GM12878 (cell line): ENCODE results near the gene RILPL2. TPM values are rescaled to one million over a fixed set of nuclear protein-coding genes. Genes with fewer than 3 reads are reported as not detected.
"Not testable (repeated sequence)": the region's sequence is repeated elsewhere in the genome, so short reads cannot be mapped to it uniquely, and the experiment has no call there.

Source experiments
- ATAC-seq: fragments of 200-7000 bp; cut with Tn5 transposase; 3 replicates; pipeline ENCODE4 v1.9.1; 2020; ENCODE audit warnings: mild to moderate bottlenecking, moderate library complexity
- BruUV-seq: library from RNA; stranded (reverse); fragments of 400-500 nt; replicated peaks from 2 replicates; lab custom pipeline; 2021; lab: Mats Ljungman, UMichigan
- CTCF ChIA-PET: fragments of 300-600 bp; sonication (Branson Sonifier 250); formaldehyde crosslinking; extraction: SDS; loops from one replicate; lab custom pipeline; 2021; ENCODE audit warnings: inconsistent platforms; lab: Yijun Ruan, JAX
- POLR2A ChIA-PET: fragments of 350-600 bp; formaldehyde crosslinking; extraction: SDS; loops from one replicate; lab custom pipeline; 2021; ENCODE audit warnings: inconsistent platforms; lab: Charles Lee
- RAD21 ChIA-PET: fragments of 300-600 bp; sonication (Branson Sonifier 250); formaldehyde crosslinking; loops from one replicate; lab custom pipeline; 2023; ENCODE audit warnings: antibody characterized with exemption; ENCODE audit not compliant: unreplicated experiment; lab: Charles Lee
- SMC1A ChIA-PET: fragments of 300-600 bp; sonication (Branson Sonifier 250); formaldehyde crosslinking; loops from one replicate; lab custom pipeline; 2023; ENCODE audit not compliant: unreplicated experiment, uncharacterized antibody; lab: Charles Lee
- DNase-seq: peaks from one replicate; pipeline ENCODE4 v3.0.0-alpha.2; 2011; ENCODE audit warnings: low read depth, low spot score
- FAIRE-seq: peaks from 3 replicates; lab custom pipeline; 2011; peaks lifted over from hg19 to GRCh38; lab: Jason Lieb, UNC
- H2AFZ ChIP-seq: 2 replicates; pipeline ENCODE4 v1.6.0; 2011; ENCODE audit warnings: low read depth, low read length, control low read depth; ENCODE audit not compliant: control insufficient read depth
- H3K27ac ChIP-seq: 2 replicates; pipeline ENCODE4 v1.5.1; 2011; ENCODE audit warnings: control low read depth; ENCODE audit not compliant: control insufficient read depth, insufficient read depth
- H3K27me3 ChIP-seq, 2 experiments: replicated peaks in 1 of 2; 2 replicates each; pipeline versions ENCODE4 v1.6.0 to v1.6.1; 2011; ENCODE audit warnings: low read length in 1 of 2; ENCODE audit not compliant: control insufficient read depth in 2 of 2, insufficient read depth in 2 of 2
- H3K36me3 ChIP-seq, 2 experiments: 2 replicates each; pipeline ENCODE4 v1.5.1; 2011; ENCODE audit warnings: low read length in 1 of 2; ENCODE audit not compliant: control insufficient read depth in 2 of 2, insufficient read depth in 2 of 2
- H3K4me1 ChIP-seq: 2 replicates; pipeline ENCODE4 v1.6.1; 2011; ENCODE audit warnings: mild to moderate bottlenecking, low read length, moderate library complexity, mixed read lengths; ENCODE audit not compliant: control insufficient read depth, insufficient read depth
- H3K4me2 ChIP-seq: 2 replicates; pipeline ENCODE4 v1.6.0; 2011; ENCODE audit warnings: control low read depth; ENCODE audit not compliant: control insufficient read depth, insufficient read depth
- H3K4me3 ChIP-seq: fragments of 200-600 bp; sonication (generic); 2 replicates; pipeline ENCODE4 v1.5.1; 2016
- H3K79me2 ChIP-seq: 2 replicates; pipeline ENCODE4 v1.6.0; 2011; ENCODE audit warnings: low read length; ENCODE audit not compliant: control insufficient read depth, insufficient read depth
- H3K9ac ChIP-seq: 2 replicates; pipeline ENCODE4 v1.8.0; 2011; ENCODE audit warnings: low read length, control low read depth, mixed read lengths; ENCODE audit not compliant: control insufficient read depth, insufficient read depth
- H3K9me3 ChIP-seq: replicated peaks from 3 replicates; pipeline ENCODE4 v1.5.1; 2011; ENCODE audit warnings: mild to moderate bottlenecking, low read length; ENCODE audit not compliant: control insufficient read depth, insufficient read depth
- H4K20me1 ChIP-seq: 2 replicates; pipeline ENCODE4 v1.6.0; 2011; ENCODE audit not compliant: control insufficient read depth, insufficient read depth
- BHLHE40 ChIP-seq, 2 experiments: fragments of 450-650 bp in 1 of 2; IDR thresholded peaks; 2 replicates each; pipeline ENCODE4 v1.6.1; 2011 to 2017; ENCODE audit warnings: low read depth in 2 of 2, borderline replicate concordance in 1 of 2, improper control_type of control experiment in 1 of 2, low read length in 1 of 2, mild to moderate bottlenecking in 1 of 2
- CBX3 ChIP-seq: fragments of 200-600 bp; sonication (generic); IDR thresholded peaks from 2 replicates; pipeline ENCODE4 v1.6.1; 2016; ENCODE audit warnings: low read depth, borderline replicate concordance
- NR2F1 ChIP-seq: fragments of 450-650 bp; conservative IDR thresholded peaks from 2 replicates; pipeline ENCODE4 v1.6.1; 2017; ENCODE audit warnings: mild to moderate bottlenecking
- ZNF217 ChIP-seq: fragments of 450-650 bp; IDR thresholded peaks from 2 replicates; pipeline ENCODE4 v1.6.1; 2017; ENCODE audit warnings: antibody characterized with exemption, mild to moderate bottlenecking
- ZNF384 ChIP-seq: IDR thresholded peaks from 2 replicates; pipeline ENCODE4 v1.6.1; 2012; ENCODE audit warnings: low read depth, mild to moderate bottlenecking, low read length, improper control_type of control experiment, borderline replicate concordance
- WGBS: methylation state at CpG from one replicate; pipeline ENCODE4 v1.1.6; 2016; ENCODE audit warnings: low lambda C conversion rate; ENCODE audit not compliant: insufficient replicate concordance, insufficient coverage; ENCODE audit errors: missing lambda C conversion rate; 5-methylcytosine and 5-hydroxymethylcytosine counted together
- in situ Hi-C: fragments of 300-500 bp; cut with MboI; formaldehyde crosslinking; loops from 9 replicates; pipeline ENCODE4 v1.14.3; 2018; ENCODE audit warnings: mixed read lengths
- intact Hi-C: fragments of 100-400 bp; cut with micrococcal nuclease; formaldehyde crosslinking; loops from one replicate; pipeline ENCODE4 v1.14.2; 2022; ENCODE audit not compliant: unreplicated experiment
- polyA plus RNA-seq, 11 experiments: library from polyadenylated mRNA; depleted of rRNA in 4 of 11; unstranded in 6 of 11; stranded (reverse) in 5 of 11; fragments of >200 nt; fragmentation: Nextera tagmentation in 4 of 11; fragmentation: Illumina TruSeq in 1 of 11; extraction: Ambion mirVana in 4 of 11; extraction: Trizol in 1 of 11; gene quantifications; 1 replicate in 1 of 11; 2 replicates in 10 of 11; pipeline versions ENCODE4 v1.2.1 to v1.2.3, GENCODE V29; 2011 to 2016; ENCODE audit warnings: inconsistent platforms in 2 of 11, missing spikeins in 2 of 11, low read depth in 1 of 11
- total RNA-seq, 4 experiments: library from RNA; depleted of rRNA in 3 of 4; stranded (reverse); fragments of >200 nt in 3 of 4; fragmentation: Illumina TruSeq in 1 of 4; extraction: Trizol in 1 of 4; gene quantifications; 2 replicates each; pipeline versions ENCODE4 v1.2.1 to v1.2.3, GENCODE V29; 2013 to 2021

The RILPL2 gene
- total and polyA plus RNA-seq, 10 of the 15 experiments (the other 5 are each of a cell fraction or from before 2014, with no cell fraction given), result 3.5 to 38.5 (median 19.7) TPM

DNA sequence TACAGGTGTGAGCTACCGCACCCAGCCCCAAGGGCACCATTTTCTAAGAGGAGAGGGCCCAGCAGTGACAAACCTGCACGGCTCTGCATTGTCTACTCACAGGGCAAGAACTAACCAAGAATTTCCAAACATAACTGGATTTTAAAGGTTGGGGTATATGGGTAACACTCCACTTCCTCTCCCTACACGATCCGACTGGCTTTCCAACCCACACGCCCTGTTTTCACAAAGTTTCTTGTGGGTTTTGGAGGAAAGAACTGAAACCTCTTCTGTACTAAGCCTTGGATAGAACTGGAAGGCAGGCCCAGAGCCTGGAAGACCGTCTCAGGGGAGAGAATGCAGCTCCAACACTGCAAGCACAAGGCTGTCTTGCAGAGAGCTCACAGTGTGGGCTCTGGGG is 46.4 kb upstream of the RILPL2 start:
- POLR2A ChIA-PET, result interaction anchor here (0.6 to 0.7 kb wide), 2 partner anchors 60 to 143 kb away, joined by 3 to 6 read pairs; no protein-coding TSS in a partner anchor
- H3K4me2 ChIP-seq, result no peak overlapping the region
- no TSS peak for BruUV-seq
- FAIRE-seq, result no peak
- no peaks in the 10 kb centered on the region for H4K20me1 ChIP-seq
- H3K27me3 ChIP-seq, result no peaks in the 10 kb centered on the region
- no peak overlapping the region for H3K4me3 ChIP-seq
- no peak for ATAC-seq
- SMC1A ChIA-PET, result interaction anchor here (0.6 to 1.0 kb wide), 2 partner anchors 11 to 62 kb away, joined by 3 read pairs; no protein-coding TSS in a partner anchor
- no peak overlapping the region for H2AFZ ChIP-seq
- CTCF ChIA-PET, result no interaction called here
- H3K79me2 ChIP-seq, result no peaks in the 10 kb centered on the region
- no peaks in the 10 kb centered on the region for H3K4me1 ChIP-seq
- intact Hi-C loops, result no loop called here
- no peak overlapping the region for H3K9ac ChIP-seq
- H3K36me3 ChIP-seq, result no peaks in the 10 kb centered on the region
- RAD21 ChIA-PET, result interaction anchor here (0.8 kb wide), 1 partner anchor 245 kb away, joined by 3 read pairs; no protein-coding TSS in a partner anchor
- in situ Hi-C loops, result no loop called here
- no peak for TF ChIP-seq ZNF384
- no peak for TF ChIP-seq CBX3
- no peak for TF ChIP-seq BHLHE40 (IDR thresholded peaks at IDR 0.05; ENCODE audit: borderline replicate concordance in 1 of 2, low read depth in 2 of 2, low read length in 1 of 2)
- TF ChIP-seq NR2F1, result no peak
- no peak for TF ChIP-seq ZNF217
- H3K27ac ChIP-seq, result no peak overlapping the region
- no peaks in the 10 kb centered on the region for H3K9me3 ChIP-seq
- WGBS, result 78% methylated on average over 6 of the region's 6 CpGs
- DNase-seq, result no peak

DNA sequence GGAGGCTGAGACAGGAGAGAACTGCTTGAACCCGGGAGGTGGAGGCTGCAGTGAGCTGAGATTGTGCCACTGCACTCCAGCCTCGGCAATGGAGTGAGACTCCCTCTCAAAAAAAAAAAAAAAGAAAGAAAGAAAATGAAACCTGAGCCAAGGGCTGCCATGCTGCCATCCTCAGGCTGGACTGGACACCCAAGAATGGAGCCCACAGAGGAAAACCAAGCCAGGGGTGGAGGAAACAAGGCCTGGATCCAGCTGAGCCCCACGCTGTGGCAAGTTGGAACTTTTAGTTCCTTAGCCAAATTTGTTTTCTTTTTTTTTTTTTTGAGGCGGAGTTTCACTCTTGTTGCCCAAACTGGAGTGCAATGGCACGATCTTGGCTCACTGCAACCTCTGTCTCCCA is 44.8 kb upstream of the RILPL2 start:
- WGBS, result 55% methylated on average over 2 of the region's 5 CpGs
- in situ Hi-C loops, H3K9me3 ChIP-seq, DNase-seq, H3K4me3 ChIP-seq, H3K4me1 ChIP-seq, H3K27ac ChIP-seq, intact Hi-C loops, H4K20me1 ChIP-seq, H3K36me3 ChIP-seq, CTCF ChIA-PET, H3K4me2 ChIP-seq, ATAC-seq, BruUV-seq, H3K27me3 ChIP-seq, H2AFZ ChIP-seq, H3K79me2 ChIP-seq, RAD21 ChIA-PET, H3K9ac ChIP-seq, FAIRE-seq: not testable (repeated sequence)
- SMC1A ChIA-PET, result interaction anchor here (0.6 kb wide), 1 partner anchor 113 kb away, joined by 5 read pairs; no protein-coding TSS in a partner anchor
- POLR2A ChIA-PET, result interaction anchor here (0.6 to 0.7 kb wide), 3 partner anchors 11 to 1559 kb away, joined by 3 read pairs; no protein-coding TSS in a partner anchor
